NCI-H524 (cell line): ENCODE results near the gene RAD51B.
"Not testable (repeated sequence)": the region's sequence is repeated elsewhere in the genome, so short reads cannot be mapped to it uniquely, and the experiment has no call there.

Experiments
- DNase-seq, 2 experiments: peaks; one replicate each; lab custom pipeline; 2025; lab: John Stamatoyannopoulos, UW

RAD51B gene

DNA sequence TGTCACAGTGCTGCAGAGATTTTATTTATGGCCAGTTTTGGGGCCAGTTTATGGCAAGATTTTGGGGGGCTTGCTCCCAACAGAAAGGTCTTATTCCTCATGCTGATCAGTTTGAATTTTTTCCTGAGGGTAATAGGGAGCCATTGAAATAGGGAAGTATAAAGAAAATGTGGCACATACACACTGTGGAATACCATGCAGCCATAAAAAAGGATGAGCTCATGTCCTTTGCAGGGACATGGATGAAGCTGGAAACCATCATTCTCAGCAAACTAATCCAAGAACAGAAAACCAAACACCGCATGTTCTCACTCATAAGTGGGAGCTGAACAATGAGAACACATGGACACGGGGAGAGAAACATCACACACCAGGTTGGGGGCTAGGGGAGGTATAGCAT lies 483.4 kb downstream of the RAD51B start:
- DNase-seq = not testable (repeated sequence)

DNA sequence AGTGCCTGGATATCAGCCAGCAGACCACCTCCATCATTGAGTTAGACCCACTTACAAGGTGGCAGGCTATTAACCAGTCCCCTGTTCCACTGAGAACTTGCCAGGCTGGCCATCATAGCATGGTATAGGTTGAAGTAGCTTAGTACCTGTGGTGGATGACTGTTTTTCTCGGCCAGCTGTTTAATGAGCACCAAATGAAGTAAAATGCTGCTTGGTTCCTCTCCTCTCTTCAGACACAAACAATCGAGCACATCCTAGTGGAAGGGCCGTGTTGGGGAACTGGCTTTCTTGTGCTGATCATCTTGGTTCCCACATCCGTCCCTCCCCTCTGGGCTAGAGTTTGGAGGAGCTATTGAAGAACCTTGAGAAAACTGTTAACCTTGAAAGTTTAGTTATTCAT lies 486.2 kb downstream of the RAD51B start:
- no peak for DNase-seq

DNA sequence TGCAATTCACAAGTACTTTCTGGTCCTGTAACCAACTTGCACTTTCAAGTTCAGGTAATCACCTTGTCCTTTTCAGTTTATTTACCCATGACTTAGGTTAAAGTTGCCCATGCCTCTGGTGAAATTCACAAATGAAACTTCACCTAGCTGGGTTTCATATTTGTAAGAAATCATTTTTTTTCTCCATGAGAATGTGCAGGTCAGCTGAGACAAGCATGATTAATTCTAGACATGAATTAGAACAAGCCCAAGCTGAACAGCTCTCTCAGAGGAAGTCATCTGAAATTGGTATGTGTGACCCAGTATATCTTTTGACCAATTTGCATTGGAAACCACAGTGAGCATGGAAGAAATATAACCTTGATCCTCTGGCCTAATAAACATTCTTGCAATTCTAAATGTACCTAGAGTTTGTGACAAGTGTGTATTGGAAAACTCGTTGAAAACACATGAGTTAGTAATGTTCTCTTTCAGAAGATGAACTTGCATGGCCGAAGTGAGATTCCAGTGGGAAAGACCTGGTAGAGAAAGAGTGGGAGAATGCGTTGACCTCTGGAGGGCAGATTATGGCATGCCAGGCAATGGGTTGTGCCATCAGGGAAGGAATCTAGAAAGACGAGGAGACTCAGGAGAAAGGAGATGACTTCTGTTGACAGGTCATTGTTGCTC lies 486.8 kb downstream of the RAD51B start:
- DNase-seq = no peak

GRCh38 chr14:68306934-68307789 lies 487.6 kb downstream of the RAD51B start:
- DNase-seq = peak; percentile 77 to 96

DNA sequence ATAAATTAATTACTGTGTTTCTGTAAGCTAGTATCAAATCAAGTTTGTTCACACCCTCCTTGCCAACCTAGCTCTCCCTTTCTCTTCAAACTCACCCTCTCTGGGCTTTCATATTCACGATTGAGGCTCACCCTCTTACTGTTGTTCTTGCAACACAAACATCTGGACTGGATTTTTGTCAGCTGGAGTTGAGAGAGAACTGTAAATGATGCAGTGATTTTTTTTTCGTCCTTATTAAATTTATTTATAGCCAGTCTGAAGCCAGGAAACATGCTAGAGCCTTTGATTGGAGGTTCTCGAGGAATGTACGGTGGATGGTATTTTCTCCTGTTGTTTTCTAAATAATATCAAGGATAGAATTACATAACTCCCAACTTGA lies 488.2 kb downstream of the RAD51B start:
- no peak for DNase-seq

- DNase-seq = no peak
These were observed 489.3 kb downstream of the RAD51B start for GRCh38 chr14:68308726-68309520.

DNA sequence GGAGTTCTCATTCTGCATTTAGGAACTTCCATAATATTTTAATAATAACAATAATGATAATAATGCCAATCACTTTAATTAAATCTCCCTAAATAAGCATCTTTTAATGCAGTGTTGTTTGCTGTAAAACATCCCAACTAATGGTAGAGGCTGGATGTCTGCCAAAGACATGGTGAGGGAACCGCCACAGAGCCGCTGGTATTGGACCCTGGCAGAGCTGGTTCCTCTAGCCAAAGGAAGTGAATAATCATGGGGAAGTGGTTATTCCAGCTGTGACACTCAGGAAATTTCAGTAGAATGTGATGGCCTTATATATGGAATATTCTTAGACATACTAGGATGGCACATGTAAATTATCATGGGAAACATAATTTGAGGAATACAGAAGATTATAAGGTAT lies 490.0 kb downstream of the RAD51B start:
- no peak for DNase-seq

DNA sequence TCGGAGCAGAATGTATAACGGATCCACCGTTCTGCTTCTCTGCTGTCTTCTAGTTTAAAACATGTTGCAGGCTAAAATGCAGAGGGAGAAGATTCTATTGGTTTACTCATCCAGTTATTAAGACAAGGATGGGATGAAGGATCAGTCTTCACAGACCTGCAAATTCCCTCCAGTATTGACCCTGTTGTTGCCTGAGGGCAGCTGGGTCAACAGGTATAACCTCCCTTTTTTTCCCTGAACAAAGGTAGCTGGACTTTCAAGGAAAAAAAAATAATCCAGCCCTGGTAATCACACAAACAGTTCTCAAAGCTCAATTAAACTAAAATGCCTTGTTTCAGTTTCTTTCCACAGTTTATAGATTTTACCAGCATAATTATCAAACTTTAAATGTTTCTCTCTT lies 492.7 kb downstream of the RAD51B start:
- no peak for DNase-seq

DNA sequence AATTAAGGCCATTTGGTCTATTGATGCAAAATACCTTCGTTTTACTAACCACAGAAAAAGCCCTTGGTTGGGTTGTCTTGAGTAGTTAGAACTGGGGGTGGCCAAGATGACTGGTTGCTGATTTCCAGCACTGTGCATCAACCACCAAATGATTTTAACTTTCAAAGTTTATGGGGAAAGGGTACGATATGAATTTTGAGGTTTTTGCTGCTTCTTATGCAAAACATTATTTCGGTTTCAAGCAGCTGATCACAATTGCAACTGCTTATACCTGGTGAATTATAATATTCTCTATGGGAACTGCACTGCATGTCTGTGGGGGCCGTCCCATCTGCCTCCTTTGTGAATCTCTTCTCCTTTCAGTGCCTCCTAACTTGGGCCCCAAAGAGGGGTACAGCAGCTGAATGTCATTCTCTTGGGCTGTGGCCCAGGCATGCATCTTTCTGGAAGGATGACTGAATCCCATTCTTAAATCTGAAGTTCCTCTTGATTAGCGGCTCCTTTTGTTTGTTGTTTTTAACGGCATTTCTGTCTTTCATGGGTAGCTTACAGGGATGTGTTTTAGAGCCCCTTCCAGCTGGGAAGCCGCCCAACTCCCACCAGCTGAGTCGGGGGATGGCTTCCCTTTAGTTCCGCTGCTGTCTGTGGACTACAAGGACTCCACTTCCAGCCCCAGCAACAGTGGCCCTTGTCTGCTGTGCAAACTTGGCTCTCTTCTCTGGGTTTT lies 493.5 kb downstream of the RAD51B start:
- no peak for DNase-seq

DNA sequence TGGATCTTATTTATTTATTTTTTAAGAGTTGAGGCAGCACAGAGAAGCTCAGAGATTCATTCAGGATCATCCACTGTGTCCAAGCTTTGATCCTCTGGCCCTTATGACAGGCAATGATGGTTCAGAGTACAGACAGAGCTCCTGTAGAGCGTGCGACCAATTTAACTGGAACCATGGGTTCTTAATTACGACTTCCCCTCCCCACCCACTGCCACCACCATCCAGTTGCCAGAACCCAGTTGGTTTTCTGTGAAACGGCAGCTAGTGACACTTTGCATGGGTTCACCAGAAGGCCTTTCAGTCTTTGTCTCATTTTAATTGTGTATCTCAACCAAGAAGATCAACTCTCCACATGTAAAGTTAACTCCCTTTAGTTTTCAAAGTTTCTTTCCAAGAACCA lies 495.1 kb downstream of the RAD51B start:
- no peak for DNase-seq

DNA sequence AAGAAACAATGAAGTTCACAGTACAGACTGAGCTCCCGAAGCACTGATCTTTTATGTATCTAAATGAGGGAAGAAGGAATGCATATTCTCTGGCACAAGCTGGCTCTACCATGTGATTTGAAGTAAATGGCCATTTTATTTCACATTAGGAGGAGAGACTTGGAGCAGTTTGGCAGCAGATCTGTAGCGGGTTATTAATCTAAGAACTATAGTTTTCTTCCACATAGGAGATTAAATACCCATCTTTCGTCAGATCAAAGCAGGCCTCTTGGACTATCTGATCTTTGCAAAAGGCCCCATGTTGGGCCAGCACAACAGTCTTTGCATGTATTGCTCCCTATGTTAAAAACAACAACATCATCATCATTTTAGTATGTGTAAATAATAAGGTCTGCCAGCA lies 495.5 kb downstream of the RAD51B start:
- DNase-seq = no peak

DNA sequence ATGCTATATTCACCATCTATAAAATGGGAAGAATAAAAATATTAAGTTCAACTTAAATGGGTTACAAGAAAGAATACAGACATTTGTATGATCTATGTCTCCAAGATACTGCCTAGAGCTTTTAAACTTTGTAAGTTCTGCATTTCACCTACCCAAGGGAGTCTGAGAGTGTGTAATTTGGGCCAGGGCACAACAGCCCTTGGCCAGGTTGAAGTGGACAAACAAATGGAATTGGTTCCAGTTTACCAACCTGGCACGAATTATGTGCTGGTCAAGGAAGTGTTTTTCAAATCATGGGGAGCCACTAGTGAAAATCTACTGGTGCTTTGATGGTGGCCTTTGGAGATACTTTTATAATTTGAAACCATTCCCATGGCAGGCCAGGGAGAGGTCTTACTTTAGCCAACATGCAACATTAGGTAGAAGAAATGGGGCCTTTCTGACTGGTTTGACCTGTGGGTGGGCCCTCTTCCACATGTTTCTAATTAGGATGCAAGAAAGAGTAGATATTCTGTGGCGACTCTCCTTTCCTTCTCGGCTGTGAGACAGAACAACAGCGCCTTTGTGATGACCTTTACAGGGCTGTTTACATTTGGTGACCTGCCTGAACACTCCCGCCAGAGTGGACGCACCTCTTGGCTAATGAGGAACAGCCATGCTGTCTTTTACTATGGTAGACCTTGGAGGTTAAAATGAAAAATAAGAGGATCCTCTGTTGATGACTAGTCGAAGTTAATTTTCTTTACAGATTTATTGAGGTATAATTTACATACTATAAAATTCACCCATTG lies 496.7 kb downstream of the RAD51B start:
- no peak for DNase-seq

GRCh38 chr14:68317239-68317638 lies 497.7 kb downstream of the RAD51B start:
- no peak for DNase-seq

GRCh38 chr14:68318828-68319227 lies 499.2 kb downstream of the RAD51B start:
- DNase-seq = no peak

- DNase-seq = no peak
These were observed 500.9 kb downstream of the RAD51B start for GRCh38 chr14:68320495-68320894.

GRCh38 chr14:68322940-68323620 lies 503.5 kb downstream of the RAD51B start:
- no peak for DNase-seq

- DNase-seq = no peak
These were observed 505.8 kb downstream of the RAD51B start for GRCh38 chr14:68325267-68325807.

DNA sequence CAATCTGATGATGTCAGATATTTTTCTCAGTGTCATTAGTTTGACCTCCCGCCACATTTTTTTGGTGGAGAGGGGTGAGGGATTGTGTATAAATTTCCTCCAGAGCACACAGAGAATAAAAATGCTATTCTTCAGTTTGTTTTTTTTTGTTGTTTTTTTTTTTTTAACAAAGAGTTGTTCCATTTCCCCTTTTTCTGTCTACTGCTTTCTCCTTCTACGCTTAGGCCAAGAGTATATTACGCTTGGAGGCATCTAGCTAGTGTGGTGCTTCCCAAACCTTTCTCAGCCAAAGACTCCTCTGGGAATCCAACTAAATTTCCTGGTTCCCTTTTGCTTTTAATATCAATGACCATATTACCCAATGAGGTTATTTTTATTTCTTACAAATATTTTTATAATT lies 507.7 kb downstream of the RAD51B start:
- no peak for DNase-seq

- DNase-seq = no peak
These were observed 508.9 kb downstream of the RAD51B start for GRCh38 chr14:68328509-68328908.

- DNase-seq = no peak
These were observed 511.8 kb downstream of the RAD51B start for GRCh38 chr14:68331426-68331825.
